ENCODE results near the gene SYNCRIP.
A peak's percentile ranks its signal among the peaks of the same experiment; 100 is the strongest.
"Not testable (repeated sequence)": the region's sequence is repeated elsewhere in the genome, so short reads cannot be mapped to it uniquely, and the experiment has no call there.

Gene SYNCRIP

GRCh38 chr6:85593438-85594196 lies 49.1 kb downstream of the SYNCRIP start, which contains the start of gene SNX14:
TSS of gene SNX14 (minus strand) at chr6:85593858. CDS start at chr6:85593718, 140 bp downstream.
- DNase-seq, result peak; percentile 89 to 92

- DNase-seq, result no peak
These were observed 50.7 kb downstream of the SYNCRIP start for GRCh38 chr6:85592033-85592432.

- no peak for DNase-seq
These were observed 51.5 kb downstream of the SYNCRIP start for GRCh38 chr6:85591207-85591606.

DNA sequence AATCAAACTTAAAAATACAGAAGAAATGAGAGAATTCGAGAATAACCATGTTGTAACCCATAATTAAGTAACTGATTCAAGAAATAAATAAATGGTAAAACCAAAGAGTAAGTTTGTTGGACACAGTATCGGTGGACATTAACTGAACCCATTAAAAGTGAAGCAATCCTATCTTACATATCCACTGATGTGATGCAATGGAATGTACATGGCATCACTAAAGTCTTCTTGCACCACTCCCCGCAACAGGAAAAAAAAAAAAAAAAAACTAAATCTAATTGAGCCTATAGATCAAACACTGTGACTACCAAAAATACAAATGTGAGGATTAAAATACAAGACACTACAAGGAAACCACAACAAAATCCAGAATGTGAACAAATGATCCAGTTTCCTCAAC lies 56.9 kb downstream of the SYNCRIP start:
- DNase-seq, result no peak

DNA sequence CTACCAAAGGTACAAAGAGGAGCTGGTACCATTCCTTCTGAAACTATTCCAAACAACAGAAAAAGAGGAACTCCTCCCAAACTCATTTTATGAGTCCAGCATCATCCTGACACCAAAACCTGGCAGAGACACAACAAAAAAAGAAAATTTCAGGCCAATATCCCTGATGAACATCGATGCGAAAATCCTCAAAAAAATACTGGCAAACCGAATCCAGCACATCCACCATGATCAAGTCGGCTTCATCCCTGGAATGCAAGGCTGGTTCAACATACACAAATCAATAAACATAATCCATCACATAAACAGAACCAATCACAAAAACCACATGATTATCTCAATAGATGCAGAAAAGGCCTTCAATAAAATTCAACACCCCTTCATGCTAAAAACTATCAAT lies 59.9 kb downstream of the SYNCRIP start:
- not testable (repeated sequence) for DNase-seq

DNA sequence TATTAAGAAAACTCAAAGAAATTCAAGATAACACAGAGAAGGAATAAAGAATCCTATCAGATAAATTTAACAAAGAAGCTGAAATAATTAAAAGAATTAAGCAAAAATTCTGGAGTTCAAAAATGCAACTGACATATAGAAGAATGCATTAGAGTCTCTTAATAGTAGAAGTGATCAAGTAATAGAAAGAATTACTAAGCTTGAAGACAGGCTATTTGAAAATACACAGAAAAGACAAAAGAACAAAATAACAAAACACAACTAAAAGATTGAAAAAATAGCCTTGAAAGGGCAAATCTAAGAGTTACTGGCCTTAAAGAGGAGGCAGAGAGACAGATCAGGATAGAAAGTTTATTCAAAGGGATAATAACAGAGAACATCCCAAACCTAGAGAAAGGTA lies 61.1 kb downstream of the SYNCRIP start:
- DNase-seq, result no peak

DNA sequence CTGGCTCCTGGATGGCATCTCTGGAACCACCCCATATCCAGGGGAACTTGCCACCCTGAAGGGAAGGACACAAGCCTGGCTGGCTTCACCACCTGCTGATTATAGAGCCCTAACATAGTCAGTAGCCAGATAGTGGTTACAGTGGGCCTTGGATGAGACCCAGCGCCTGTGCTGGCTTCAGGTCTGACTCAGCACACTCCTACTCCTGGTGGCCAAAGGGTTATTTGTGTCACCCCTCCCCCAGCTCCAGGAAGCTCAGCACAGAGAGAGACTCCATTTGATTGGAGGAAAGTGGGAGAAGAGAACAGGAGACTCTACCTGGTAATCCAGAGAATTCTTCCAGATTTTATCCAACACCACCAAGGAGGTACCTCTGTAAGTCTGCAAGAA lies 61.8 kb downstream of the SYNCRIP start:
- DNase-seq, result no peak

GRCh38 chr6:85580118-85580877 lies 62.4 kb downstream of the SYNCRIP start:
- DNase-seq, result no peak

DNA sequence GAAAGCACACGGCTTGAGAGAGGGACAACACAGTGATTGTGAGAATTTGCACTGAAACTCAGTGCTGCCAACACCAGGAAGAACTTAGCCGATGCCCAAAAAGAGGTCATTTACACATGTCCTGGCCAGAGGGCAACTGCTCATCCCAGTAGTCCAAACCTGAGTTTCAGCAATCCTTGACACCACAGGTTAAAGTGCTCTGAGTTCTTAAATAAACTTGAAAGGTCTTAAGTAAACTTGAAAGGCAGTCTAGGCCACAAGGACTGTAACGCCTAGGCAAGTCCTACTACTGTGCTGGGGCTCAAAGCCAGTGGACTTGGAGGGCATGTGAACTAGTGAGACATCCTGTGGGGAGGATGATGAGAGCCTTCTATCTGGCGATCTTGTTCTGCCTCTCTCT lies 63.1 kb downstream of the SYNCRIP start:
- no peak for DNase-seq

DNA sequence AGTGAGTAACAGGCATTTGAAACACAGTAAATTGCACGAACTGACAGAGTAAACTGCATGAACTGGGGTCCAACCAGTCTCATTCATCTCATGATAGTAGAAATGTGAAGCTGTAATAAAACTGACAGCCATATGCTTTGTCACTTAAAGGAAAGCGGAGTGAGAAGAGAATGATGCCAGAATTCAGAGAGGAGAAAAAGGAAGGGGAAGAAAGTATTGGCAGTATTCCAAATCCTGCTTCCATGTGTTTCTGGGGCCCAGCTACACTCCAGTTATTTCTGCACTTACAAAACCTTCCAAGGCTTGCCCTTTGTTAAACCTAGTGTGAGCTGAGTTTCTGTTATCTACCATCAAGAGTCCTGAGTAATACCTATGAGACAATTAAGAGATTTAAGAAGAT lies 66.2 kb downstream of the SYNCRIP start:
- no peak for DNase-seq

GRCh38 chr6:85574932-85575598 lies 67.6 kb downstream of the SYNCRIP start:
- no peak for DNase-seq

- no peak for DNase-seq
These were observed 73.4 kb downstream of the SYNCRIP start for GRCh38 chr6:85569323-85569722.

- no peak for DNase-seq
These were observed 74.3 kb downstream of the SYNCRIP start for GRCh38 chr6:85568411-85568810.

- no peak for DNase-seq
These were observed 77.0 kb downstream of the SYNCRIP start for GRCh38 chr6:85565736-85566135.

DNA sequence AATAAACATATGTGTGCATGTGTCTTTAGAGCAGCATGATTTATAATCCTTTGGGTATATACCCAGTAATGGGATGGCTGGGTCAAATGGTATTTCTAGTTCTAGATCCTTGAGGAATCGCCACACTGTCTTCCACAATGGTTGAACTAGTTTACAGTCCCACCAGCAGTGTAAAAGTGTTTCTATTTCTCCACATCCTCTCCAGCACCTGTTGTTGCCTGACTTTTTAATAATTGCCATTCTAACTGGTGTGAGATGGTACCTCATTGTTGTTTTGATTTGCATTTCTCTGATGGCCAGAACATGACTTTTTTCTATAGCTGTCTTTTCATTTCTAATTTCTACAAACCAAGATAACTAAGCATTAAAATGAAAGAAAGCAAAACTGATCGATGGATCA lies 78.5 kb downstream of the SYNCRIP start:
- DNase-seq, result not testable (repeated sequence)
